GM19238 (cell line): ENCODE results near the gene ASXL3.

ENCODE experiments used
- DNase-seq: peaks from one replicate; pipeline ENCODE4 v3.0.0; 2011; ENCODE audit warnings: low spot score; ENCODE audit not compliant: insufficient read length

Gene ASXL3

GRCh38 chr18:33577685-33578517, at the start of gene ASXL3:
Gene ASXL3 (plus strand): TSS chr18:33578219. CDS start chr18:33578632, 413 bp downstream.
- no peak for DNase-seq

- no peak for DNase-seq
Observed at GRCh38 chr18:33532978-33533377, 45.0 kb upstream of the ASXL3 start.

GRCh38 chr18:33536904-33537303, 41.1 kb upstream of the ASXL3 start:
- no peak for DNase-seq

- DNase-seq: no peak
Observed at GRCh38 chr18:33538418-33539042, 39.5 kb upstream of the ASXL3 start.

GRCh38 chr18:33540392-33540791, 37.6 kb upstream of the ASXL3 start:
- no peak for DNase-seq

GRCh38 chr18:33541316-33541715, 36.7 kb upstream of the ASXL3 start:
- DNase-seq: no peak

GRCh38 chr18:33556846-33557245, 21.2 kb upstream of the ASXL3 start:
- no peak for DNase-seq

GRCh38 chr18:33557706-33558105, 20.3 kb upstream of the ASXL3 start:
- no peak for DNase-seq

GRCh38 chr18:33558529-33558928, 19.5 kb upstream of the ASXL3 start:
- no peak for DNase-seq

- DNase-seq: no peak
Observed at GRCh38 chr18:33560686-33561370, 17.2 kb upstream of the ASXL3 start.

- no peak for DNase-seq
Observed at GRCh38 chr18:33562741-33563140, 15.3 kb upstream of the ASXL3 start.

GRCh38 chr18:33567705-33568104, 10.3 kb upstream of the ASXL3 start:
- no peak for DNase-seq

GRCh38 chr18:33571998-33572787, 5.8 kb upstream of the ASXL3 start:
- DNase-seq: no peak

GRCh38 chr18:33573193-33573592, 4.8 kb upstream of the ASXL3 start:
- DNase-seq: no peak

GRCh38 chr18:33575451-33575850, 2.6 kb upstream of the ASXL3 start:
- no peak for DNase-seq

- no peak for DNase-seq
Observed at GRCh38 chr18:33576999-33577646, 896 bp upstream of the ASXL3 start.

GRCh38 chr18:33578518-33579348, 714 bp downstream of the ASXL3 start:
- DNase-seq: no peak

- no peak for DNase-seq
Observed at GRCh38 chr18:33579349-33580215, 1.6 kb downstream of the ASXL3 start.

- DNase-seq: no peak
Observed at GRCh38 chr18:33580546-33580945, 2.5 kb downstream of the ASXL3 start.
